ENCODE data around the gene RAB7B. TPM values are rescaled to one million over a fixed set of nuclear protein-coding genes. Genes with fewer than 3 reads are reported as not detected.
A peak's percentile ranks its signal among the peaks of the same experiment; 100 is the strongest.
"Not testable (repeated sequence)": the region's sequence is repeated elsewhere in the genome, so short reads cannot be mapped to it uniquely, and the experiment has no call there.

RAB7B gene
- total and polyA plus RNA-seq, 9 of the 15 experiments (the other 6 are each of a cell fraction or from before 2014, with no cell fraction given), result 0.03 to 0.29 (median 0.07) TPM; not detected in 4

GRCh38 chr1:206002871-206003801 is at the start of gene RAB7B (continued):
- TF ChIP-seq POLR2H (tag; IDR thresholded peaks at IDR 0.05; ENCODE audit: low read depth) (no peak), ARID1B (IDR thresholded peaks at IDR 0.05) (no peak), ZNF668 (CRISPR knock-in tag; IDR thresholded peaks at IDR 0.05) (no peak), RHOXF2B (CRISPR knock-in tag; conservative IDR thresholded peaks at IDR 0.05) (no peak), ATF3 (IDR thresholded peaks at IDR 0.05) (peak; percentile 66), ATF3 (CRISPR knock-in tag; conservative IDR thresholded peaks at IDR 0.05) (no peak)

- H4K20me1 ChIP-seq (replicated peaks; ENCODE audit: control insufficient read depth, insufficient read depth, low read length); DNase-seq (ENCODE audit: extremely low read depth in 1 of 4, low spot score in 3 of 4); BruUV-seq (replicated peaks); H3K79me2 ChIP-seq (ENCODE audit: control insufficient read depth, insufficient read depth, low read length); H3K9me3 ChIP-seq (replicated peaks; ENCODE audit: control insufficient read depth, insufficient read depth, low read depth, low read length); intact Hi-C loops (cut with micrococcal nuclease); H3K36me3 ChIP-seq (ENCODE audit: control insufficient read depth, insufficient read depth, low read length); H3K27ac ChIP-seq (ENCODE audit: extremely low read depth, low read depth, low read length); H3K4me1 ChIP-seq (replicated peaks in 1 of 2; ENCODE audit: control insufficient read depth in 2 of 2, insufficient read depth in 2 of 2, low read length in 2 of 2); H3K4me2 ChIP-seq (ENCODE audit: insufficient read depth, low read length); FAIRE-seq; H2AFZ ChIP-seq (ENCODE audit: low read depth, low read length); H3K9ac ChIP-seq (ENCODE audit: insufficient read depth in 1 of 2, low read depth in 2 of 2, low read length in 2 of 2); ATAC-seq; in situ Hi-C loops (cut with MboI); CTCF ChIA-PET (ENCODE audit: low intra/inter-chr PET ratio); H3K9me1 ChIP-seq (ENCODE audit: control insufficient read depth, insufficient read depth, low read length); H3K4me3 ChIP-seq: not testable (repeated sequence)
- WGBS (ENCODE audit: insufficient coverage, low coverage, missing lambda C conversion rate), result 2% methylated on average over 3 of the region's 8 CpGs
- H3K27me3 ChIP-seq (ENCODE audit: control insufficient read depth in 2 of 2, insufficient read depth in 2 of 2, low read length in 2 of 2), result peaks cover 36 to 54% of the 10 kb centered on the region in 2 experiments
- POLR2A ChIA-PET, result interaction anchor here (0.9 to 1.1 kb wide), 2 partner anchors 14 to 18 kb away, joined by 3 read pairs; no protein-coding TSS in a partner anchor
These were observed 49.2 kb upstream of the RAB7B start for GRCh38 chr1:206052231-206052865.
